Activated CD8-positive, alpha-beta memory T cell treated with anti-CD3 and anti-CD28 coated beads, Interleukin-2, amount 50 U/mL, for 4 hours (primary cell): ENCODE data around the gene KSR2.
A peak's percentile ranks its signal among the peaks of the same experiment; 100 is the strongest.
"Not testable (repeated sequence)": the region's sequence is repeated elsewhere in the genome, so short reads cannot be mapped to it uniquely, and the experiment has no call there.

ENCODE experiments used
- DNase-seq: peaks from one replicate; pipeline ENCODE4 v3.0.0-alpha.2; 2020

Gene KSR2

DNA sequence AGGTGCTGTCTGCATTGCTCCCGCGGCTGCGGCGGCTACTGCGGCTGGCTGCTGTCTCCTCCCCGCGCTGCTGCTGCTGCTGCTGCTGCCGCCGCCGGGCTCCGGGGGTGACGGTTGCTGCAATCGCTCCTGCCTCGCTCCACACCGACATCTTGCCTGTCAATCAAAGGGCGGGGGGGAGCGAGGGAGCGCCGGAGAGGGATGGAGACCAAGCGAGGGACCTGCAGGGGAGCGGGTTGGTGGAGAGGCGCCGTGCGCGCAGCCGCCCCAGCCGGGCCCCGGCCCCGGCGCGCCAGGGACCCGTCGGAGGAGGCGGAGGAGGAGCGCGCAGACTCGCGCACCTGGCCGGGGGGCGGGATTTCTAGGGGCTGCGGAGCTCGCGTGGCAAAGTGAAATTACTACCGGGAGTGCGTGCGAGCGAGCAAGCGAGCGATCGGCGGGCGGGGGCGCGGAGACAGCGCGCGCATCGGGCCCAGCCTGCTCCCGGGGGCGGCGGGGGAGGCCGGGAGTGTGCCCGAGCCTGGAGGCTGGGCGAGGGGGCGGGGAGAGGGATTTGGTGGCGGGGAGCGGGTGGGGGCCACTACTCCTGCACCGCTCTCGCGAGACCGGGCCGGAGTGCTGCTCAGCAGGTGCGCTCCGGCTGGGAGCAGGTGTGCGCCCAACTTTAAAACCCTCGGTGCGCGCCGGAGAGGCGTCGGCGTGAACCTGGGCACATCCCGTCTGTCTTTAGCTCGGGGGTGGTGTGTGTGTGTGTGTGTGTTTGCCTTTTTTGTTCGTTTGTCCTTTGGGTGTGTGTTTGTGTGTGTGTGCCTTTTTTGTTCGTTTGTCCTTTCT, at the start of gene KSR2:
Gene KSR2, minus strand, starts transcription at position 165 of the 834 bp plus-strand sequence. CDS start 735 bp downstream, outside the sequence.
- peak; percentile 24 for DNase-seq

GRCh38 chr12:118017926-118018325, 49.1 kb upstream of the KSR2 start:
- no peak for DNase-seq

DNA sequence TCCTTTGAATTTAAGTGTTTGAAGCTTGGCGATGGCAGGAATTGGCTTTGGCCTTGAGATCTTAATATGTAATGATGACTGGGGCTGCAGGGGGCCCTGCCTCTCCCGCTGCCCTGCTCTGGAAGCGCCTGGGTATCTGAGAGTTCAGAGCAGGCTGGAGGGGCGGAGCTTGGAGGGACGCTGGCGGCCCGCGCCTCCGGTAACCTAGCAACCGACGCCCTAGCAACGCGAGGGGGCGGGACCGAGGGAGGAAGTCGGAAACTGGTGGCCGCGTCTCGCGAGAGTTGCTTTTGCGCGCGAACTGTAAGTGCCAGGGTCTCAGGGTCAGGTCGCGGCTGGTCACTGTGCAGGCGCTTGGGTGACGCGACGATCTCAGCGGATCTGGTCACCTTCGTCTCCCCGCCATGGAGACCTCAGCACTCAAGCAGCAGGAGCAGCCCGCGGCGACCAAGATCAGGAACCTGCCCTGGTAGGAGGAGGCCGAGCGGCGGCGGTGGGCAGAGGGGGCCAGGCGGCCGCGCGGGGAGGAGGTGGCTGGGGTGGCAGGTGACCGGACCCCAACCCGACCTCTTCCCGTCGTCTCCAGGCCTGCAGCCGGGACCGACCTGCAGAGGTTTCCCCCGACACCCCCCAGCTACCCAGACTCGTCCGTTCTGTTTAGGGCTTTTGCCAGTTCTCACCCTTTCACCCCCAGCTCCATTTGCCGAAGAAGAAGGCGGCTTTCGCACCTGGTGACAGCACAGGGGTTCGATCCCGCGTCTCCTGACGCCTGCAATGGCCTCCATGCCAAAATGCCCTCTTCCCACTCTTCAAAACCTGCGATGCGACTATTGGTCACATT, 47.9 kb upstream of the KSR2 start, which contains the start of gene RFC5:
Gene RFC5, plus strand, starts transcription at position 280 of the 841 bp plus-strand sequence. Its CDS starts 125 bp downstream, at position 405.
- peak; percentile 99 for DNase-seq

DNA sequence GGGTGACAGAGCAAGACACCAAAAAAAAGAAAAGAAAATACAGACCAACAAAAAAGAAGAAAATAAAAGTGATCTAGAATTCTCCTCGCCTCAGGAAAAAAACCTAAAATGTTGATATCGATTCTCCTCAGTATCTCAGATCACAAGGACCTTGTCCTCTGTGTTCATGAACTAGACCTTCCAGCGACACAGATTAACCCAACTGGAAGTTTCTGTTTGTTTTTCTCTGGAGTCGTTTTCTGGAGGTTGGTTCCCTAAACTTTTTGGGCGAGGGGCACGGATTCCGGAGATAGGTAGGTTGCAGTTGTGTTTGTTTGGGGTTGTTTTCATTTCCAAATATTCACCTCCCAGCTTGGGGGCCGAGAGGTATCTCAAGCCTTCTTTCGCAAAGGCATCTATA, 47.2 kb upstream of the KSR2 start:
- DNase-seq, result no peak

DNA sequence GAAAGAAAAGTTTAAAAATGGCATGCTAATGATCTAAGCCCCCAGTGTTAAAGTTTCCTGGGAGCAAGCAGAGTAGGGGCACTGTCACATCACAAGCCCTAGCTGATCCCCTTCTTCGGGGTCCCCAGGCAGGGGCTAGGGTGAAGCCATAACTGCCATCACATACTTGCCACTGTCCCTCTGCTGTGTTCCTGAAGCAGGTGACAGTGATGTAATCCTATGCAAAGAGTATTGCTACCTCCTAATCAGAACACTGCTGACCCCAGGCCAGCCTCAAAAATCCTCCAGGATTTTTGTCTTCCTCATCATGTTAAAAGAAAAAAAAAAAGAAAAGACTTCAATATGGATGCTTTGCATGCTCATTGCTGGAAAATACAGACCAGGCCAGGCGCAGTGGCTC, 46.5 kb upstream of the KSR2 start:
- no peak for DNase-seq

DNA sequence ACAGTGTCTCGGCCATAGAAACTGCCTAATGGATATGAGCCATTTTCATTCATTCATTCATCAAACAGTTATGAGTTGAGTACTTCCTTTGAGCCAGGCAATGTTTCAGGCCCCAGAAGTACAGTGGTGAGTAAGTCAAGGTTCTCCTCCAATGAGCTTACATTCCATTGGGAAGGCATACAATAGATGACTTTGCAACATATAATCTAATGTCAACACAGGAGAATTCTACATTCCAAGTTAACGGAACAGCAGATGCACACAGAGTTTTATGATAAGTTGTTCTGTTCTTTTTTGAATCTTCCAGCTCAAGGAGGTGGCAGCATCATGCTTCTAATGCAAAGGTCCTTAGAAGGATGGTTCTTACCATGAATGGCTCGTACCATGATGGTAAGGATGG, 44.5 kb upstream of the KSR2 start:
- DNase-seq, result no peak

- no peak for DNase-seq
These were observed 43.2 kb upstream of the KSR2 start for GRCh38 chr12:118011961-118012360.

- DNase-seq, result no peak
These were observed 42.6 kb upstream of the KSR2 start for GRCh38 chr12:118011377-118011776.

- DNase-seq, result no peak
These were observed 42.1 kb upstream of the KSR2 start for GRCh38 chr12:118010903-118011302.

DNA sequence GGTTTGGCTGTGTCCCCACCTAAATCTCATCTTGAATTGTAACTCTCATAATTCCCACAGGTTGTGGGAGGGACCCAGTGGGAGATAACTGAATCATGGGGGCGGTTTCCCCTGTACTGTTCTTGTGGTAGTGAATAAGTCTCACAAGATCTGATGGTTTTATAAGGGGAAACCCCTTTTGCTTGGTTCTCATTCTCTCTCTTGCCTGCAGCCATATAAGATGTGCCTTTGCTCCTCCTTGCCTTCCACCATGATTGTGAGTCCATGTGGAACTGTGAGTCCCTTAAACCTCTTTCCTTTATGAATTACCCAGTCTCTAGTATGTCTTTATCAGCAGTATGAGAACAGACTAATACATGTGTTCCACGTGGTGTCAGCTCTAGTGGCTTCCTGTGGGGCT, 31.0 kb upstream of the KSR2 start:
- not testable (repeated sequence) for DNase-seq

- DNase-seq, result no peak
These were observed 29.9 kb upstream of the KSR2 start for GRCh38 chr12:117998719-117999118.

GRCh38 chr12:117994551-117995438, 26.0 kb upstream of the KSR2 start:
- DNase-seq, result no peak

DNA sequence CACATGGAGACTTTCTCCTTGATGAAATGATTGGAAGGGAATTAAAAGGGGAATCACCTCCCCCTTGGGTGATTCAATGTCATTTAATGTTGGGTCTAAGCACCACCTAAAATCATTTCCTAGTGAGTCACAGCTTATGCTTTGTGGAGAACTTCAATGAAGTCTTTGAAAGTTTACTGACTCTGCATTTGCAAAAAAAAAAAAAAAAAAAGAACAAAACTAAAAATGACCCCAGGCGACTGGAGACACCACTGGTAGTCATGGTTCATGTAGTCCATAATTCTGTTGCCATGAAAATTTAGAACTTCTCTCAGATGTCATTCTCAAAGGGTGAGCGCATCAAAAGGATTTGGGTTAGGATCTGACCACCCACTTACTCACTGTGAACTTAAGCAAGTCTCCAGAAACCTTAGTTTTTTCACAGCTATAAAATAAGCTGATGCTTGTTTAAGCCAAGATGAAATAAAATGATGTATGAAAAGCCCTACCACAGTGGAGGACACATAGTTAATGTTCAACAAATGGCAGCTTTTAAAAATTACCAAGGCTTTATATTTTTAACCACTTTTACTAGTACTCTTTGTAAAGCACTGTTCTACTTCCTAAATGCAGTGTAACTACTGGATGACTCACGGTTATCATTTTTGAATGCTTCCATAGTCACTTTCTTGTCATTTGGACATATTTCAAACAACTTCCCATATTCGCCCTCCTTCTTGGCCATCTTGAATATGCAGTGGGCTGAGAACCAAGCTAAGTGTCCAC, 18.1 kb upstream of the KSR2 start:
- no peak for DNase-seq

DNA sequence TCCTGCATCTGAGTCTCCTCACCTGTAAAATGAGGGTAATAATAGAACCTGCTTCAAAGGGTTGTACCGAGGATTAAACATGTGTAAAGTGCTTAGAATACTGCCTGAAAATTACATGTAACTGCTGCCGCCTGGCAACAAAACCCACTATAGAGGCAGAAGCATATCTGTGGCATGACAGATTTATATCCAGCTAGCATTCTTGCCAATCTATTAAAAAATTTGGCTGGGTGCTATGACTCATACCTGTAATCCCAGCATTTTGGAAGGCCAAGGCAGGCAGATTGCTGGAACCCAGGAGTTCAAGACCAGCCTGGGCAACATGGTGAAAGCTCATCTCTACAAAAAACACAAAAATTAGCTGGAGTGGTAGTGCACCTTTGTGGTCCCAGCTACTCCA, 16.4 kb upstream of the KSR2 start:
- no peak for DNase-seq

GRCh38 chr12:117981267-117981666, 12.5 kb upstream of the KSR2 start:
- no peak for DNase-seq

DNA sequence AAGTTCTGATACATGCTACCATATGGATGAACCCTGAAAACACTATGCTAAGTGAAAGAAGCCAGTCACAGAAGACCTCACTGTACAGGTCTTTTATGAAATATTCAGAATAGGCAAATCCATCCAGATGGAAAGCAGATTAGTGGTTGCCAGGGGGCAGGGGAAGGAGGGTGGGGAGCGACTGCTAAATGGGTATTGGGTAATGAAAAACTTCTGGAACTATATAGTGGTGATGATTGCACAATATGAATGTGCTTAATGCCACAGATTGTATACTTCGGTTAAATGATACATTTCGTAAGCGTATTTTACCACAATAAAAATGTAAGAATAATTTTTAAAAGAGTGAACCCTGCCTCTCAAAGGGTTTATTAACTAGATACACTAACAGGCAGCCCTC, 11.8 kb upstream of the KSR2 start:
- DNase-seq, result no peak

DNA sequence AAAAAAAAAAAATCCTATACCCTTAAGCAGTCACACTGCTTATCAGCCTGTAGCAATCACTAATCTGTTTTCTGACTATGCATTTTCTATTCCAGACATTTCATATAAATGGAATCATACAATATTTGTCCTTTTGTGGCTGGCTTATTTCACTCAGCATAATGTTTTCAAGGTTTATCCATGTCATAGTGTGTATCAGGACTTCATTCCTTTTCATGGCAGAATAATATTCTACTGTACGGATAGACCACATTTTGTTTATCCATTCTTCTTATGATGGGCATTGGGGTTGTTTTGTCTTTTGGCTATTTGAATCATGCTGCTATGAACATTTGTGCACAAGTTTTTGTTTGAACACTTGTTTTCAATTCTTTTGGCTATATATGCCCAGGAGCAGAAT, 8.6 kb upstream of the KSR2 start:
- DNase-seq, result no peak

DNA sequence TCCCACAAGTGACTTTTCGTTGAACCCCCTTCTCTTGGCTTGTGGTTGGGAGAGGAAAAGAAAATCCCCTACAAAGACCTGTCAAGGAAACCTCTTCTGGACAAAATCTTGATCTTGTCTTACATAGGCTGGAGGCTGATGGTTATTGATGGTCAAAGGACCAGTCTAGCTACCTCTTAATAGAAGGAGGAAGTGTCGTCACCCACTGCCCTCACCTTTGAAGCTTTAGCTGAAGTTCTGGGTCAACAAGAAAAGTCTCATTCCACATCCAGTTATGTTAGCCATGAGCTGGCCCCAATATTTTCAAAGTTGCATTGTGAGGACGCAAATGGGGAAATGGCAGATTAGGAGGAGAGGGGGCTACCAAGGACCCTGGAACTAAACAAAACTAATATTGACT, 6.2 kb upstream of the KSR2 start:
- no peak for DNase-seq

GRCh38 chr12:117972301-117972700, 3.5 kb upstream of the KSR2 start:
- DNase-seq, result no peak

DNA sequence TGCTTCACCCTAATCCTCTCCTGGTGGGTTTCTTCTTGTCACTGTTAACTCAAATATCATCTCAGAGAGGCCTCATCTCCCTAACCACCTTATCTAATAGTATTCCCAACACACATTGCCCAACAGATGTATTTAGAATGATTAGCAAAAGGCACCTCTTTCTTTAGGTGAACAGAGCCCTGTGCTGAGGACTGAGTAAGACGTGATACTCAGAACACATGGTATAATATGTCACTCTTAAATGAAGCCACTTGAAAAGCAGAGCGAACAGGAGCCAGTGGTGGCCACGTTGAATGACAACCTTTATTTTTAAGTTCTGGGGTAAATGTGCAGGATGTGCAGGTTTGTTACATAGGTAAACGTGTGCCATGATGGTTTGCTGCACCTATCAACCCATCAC, 1.5 kb upstream of the KSR2 start:
- DNase-seq, result no peak

DNA sequence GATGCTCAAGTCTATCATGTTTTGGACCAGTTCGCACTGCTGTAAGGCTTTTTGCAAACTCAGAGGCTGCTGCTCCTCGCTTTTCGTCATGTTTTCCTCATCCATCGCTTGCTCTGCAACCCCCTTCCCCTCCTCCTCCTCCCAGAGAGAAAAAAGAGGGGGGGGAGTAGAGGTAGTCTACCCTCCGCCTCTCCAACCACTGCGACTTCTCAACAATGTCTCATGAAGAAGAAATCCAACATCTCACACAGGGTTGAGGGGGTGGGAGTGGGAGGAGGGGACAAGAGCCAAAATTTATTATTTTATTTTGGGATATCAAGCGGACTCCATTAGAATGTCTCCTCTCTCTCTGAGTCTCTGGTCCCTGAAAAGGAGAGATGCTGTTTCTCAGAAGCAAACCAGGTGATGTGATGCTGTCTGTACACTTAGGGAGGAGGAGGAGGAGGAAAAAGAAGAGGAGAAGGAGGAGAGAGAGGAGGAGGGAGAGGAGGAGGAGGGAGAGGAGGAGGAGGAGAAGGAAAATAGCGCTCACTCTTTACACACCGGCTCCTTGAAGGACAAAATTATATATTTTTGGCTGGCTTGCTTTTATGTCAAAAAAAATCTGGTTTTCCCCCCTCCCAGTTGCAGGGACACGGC, 520 bp downstream of the KSR2 start:
- no peak for DNase-seq

- no peak for DNase-seq
These were observed 1.3 kb downstream of the KSR2 start for GRCh38 chr12:117967512-117967911.
